ENCODE data around the gene RNF111. TPM values are rescaled to one million over a fixed set of nuclear protein-coding genes. Genes with fewer than 3 reads are reported as not detected.
"Not testable (repeated sequence)": the region's sequence is repeated elsewhere in the genome, so short reads cannot be mapped to it uniquely, and the experiment has no call there.

Gene RNF111
- total RNA-seq, 1 experiment from 2014 or later: 55.2 TPM

DNA sequence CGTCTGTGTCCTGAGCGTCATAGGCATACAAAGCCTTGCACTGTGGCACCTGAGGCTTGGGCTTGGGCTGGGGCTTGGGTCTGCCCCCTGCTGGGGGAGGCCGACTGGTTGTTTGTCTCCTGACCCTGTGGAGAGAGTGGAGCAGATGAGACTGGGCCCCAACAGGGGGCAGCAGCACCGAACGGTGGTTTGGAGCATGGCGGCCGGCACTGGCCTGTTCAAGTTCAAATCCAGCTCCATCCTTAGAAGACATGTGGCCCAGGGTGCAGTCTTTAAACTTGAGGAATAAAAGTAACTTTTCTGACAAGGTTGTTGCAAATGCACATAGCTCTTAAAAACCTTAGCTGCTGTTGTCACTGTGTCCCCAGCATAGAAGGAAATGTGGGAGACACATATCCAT lies 150.8 kb downstream of the RNF111 start:
- BruUV-seq (replicated peaks): no TSS peak
- CTCF ChIA-PET: interaction anchor here (0.7 to 1.2 kb wide), 2 partner anchors 235 to 391 kb away, joined by 3 read pairs; partner anchors contain the start of gene MYO1E
- TF ChIP-seq, protein P1, sequence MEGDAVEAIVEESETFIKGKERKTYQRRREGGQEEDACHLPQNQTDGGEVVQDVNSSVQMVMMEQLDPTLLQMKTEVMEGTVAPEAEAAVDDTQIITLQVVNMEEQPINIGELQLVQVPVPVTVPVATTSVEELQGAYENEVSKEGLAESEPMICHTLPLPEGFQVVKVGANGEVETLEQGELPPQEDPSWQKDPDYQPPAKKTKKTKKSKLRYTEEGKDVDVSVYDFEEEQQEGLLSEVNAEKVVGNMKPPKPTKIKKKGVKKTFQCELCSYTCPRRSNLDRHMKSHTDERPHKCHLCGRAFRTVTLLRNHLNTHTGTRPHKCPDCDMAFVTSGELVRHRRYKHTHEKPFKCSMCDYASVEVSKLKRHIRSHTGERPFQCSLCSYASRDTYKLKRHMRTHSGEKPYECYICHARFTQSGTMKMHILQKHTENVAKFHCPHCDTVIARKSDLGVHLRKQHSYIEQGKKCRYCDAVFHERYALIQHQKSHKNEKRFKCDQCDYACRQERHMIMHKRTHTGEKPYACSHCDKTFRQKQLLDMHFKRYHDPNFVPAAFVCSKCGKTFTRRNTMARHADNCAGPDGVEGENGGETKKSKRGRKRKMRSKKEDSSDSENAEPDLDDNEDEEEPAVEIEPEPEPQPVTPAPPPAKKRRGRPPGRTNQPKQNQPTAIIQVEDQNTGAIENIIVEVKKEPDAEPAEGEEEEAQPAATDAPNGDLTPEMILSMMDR (IDR thresholded peaks at IDR 0.05; ENCODE audit: unreplicated experiment): peak; percentile 89
- peak overlapping the region; percentile 7 for H3K27ac Mint-ChIP-seq (ENCODE audit: unreplicated experiment)
- peak; percentile 84 for DNase-seq
- intact Hi-C loops (cut with micrococcal nuclease; ENCODE audit: unreplicated experiment): no loop called here
- H3K9me3 Mint-ChIP-seq (ENCODE audit: low read depth, unreplicated experiment): no peaks in the 10 kb centered on the region
- no peaks in the 10 kb centered on the region for H3K27me3 Mint-ChIP-seq (ENCODE audit: unreplicated experiment)
- no peaks in the 10 kb centered on the region for H3K4me1 Mint-ChIP-seq (ENCODE audit: low read depth, unreplicated experiment)
- peaks cover 88% of the 10 kb centered on the region for H3K36me3 Mint-ChIP-seq (ENCODE audit: insufficient read depth, unreplicated experiment)
- H3K4me3 Mint-ChIP-seq (ENCODE audit: low read depth, unreplicated experiment): no peak overlapping the region

DNA sequence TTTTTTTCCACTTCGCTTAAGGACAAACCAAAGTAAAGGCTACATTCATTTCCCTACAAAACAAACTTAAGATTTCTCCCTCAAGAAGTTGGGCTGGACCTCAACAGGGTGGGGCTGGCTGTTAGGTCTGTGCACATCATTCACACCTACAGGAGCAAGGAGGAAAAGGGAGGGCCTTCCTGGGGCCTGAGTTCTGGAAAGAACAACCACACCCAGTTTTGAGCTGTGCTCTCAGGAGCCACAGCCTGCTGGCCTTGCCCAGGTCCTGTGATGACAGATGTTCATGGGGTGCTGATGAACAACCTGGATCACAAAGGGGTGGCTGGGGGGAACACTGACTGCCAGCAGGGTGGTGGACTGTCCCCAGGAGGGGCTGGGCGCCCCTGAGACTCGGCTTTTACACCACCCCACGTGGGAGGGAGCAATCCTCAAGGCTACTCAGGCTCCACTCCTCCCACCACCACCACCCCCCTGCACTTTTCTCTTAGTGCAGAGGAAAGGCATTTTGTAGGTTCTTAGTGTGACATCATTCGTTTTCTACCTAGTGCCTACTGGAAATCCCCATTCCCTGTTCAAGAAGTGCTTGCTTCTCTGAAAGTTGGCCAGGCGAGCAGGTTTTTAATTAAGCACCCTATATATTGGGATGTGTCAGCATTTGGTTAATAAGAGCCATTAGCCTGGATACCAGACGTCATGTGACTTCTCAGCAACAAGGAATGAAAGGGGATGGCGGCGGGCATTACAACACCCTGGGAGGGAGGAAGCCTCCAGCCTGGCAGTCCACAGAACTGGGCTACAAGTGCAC lies 153.2 kb downstream of the RNF111 start:
- Mint-ChIP-seq H3K27ac (ENCODE audit: unreplicated experiment) (peak overlapping the region; percentile 18), H3K9me3 (ENCODE audit: low read depth, unreplicated experiment) (no peaks in the 10 kb centered on the region), H3K4me1 (ENCODE audit: low read depth, unreplicated experiment) (no peaks in the 10 kb centered on the region), H3K27me3 (ENCODE audit: unreplicated experiment) (no peaks in the 10 kb centered on the region), H3K4me3 (ENCODE audit: low read depth, unreplicated experiment) (no peak overlapping the region), H3K36me3 (ENCODE audit: insufficient read depth, unreplicated experiment) (peaks cover 88% of the 10 kb centered on the region)
- no peak for DNase-seq
- BruUV-seq (replicated peaks): no TSS peak
- intact Hi-C loops (cut with micrococcal nuclease; ENCODE audit: unreplicated experiment): no loop called here
- CTCF ChIA-PET: no interaction called here
- TF ChIP-seq, protein P1 (IDR thresholded peaks at IDR 0.05; ENCODE audit: unreplicated experiment): no peak

- TF ChIP-seq, protein P1 (IDR thresholded peaks at IDR 0.05; ENCODE audit: unreplicated experiment): no peak
- Mint-ChIP-seq H3K27me3 (ENCODE audit: unreplicated experiment) (no peaks in the 10 kb centered on the region), H3K27ac (ENCODE audit: unreplicated experiment) (peak overlapping the region; percentile 47), H3K4me3 (ENCODE audit: low read depth, unreplicated experiment) (no peak overlapping the region), H3K9me3 (ENCODE audit: low read depth, unreplicated experiment) (no peaks in the 10 kb centered on the region), H3K36me3 (ENCODE audit: insufficient read depth, unreplicated experiment) (peaks cover 85% of the 10 kb centered on the region), H3K4me1 (ENCODE audit: low read depth, unreplicated experiment) (no peaks in the 10 kb centered on the region)
- intact Hi-C loops (cut with micrococcal nuclease; ENCODE audit: unreplicated experiment): no loop called here
- no peak for DNase-seq
- CTCF ChIA-PET: no interaction called here
- no TSS peak for BruUV-seq (replicated peaks)
These were observed 155.8 kb downstream of the RNF111 start for GRCh38 chr15:59143281-59143680.

DNA sequence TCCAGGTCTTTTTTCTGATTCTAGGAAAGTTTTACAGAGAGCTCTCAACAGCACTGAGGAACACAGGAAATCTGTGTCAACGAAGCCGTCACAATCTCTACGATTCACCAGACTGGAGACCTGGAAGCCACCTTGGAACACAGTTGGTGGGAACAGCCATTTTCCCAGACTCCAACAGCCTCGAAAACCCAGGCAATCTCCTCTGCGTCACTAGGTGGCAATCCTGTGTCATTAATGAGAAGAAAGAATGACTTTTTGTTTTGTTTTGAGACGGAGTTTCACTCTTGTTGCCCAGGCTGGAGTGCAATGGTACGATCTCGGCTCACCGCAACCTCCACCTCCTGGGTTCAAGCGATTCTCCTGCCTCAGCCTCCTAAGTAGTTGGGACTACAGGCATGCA lies 157.1 kb downstream of the RNF111 start:
- intact Hi-C loops (cut with micrococcal nuclease; ENCODE audit: unreplicated experiment); H3K4me3 Mint-ChIP-seq (ENCODE audit: low read depth, unreplicated experiment); DNase-seq; H3K27ac Mint-ChIP-seq (ENCODE audit: unreplicated experiment); H3K4me1 Mint-ChIP-seq (ENCODE audit: low read depth, unreplicated experiment); BruUV-seq (replicated peaks); CTCF ChIA-PET; H3K9me3 Mint-ChIP-seq (ENCODE audit: low read depth, unreplicated experiment); H3K27me3 Mint-ChIP-seq (ENCODE audit: unreplicated experiment): not testable (repeated sequence)
- H3K36me3 Mint-ChIP-seq (ENCODE audit: insufficient read depth, unreplicated experiment): peaks cover 91% of the 10 kb centered on the region

Other genes with a start within 250 kb of the RNF111 start
- gene ADAM10, start 238.0 kb upstream of the RNF111 start, total RNA-seq (2022): 407 and 474 TPM in 2 replicates
- 46.2 and 59.0 TPM in 2 replicates for gene MINDY2, start 216.4 kb upstream of the RNF111 start, total RNA-seq (2022)
- gene SLTM, start 54.0 kb upstream of the RNF111 start, total RNA-seq (2022): 131 and 135 TPM in 2 replicates
- gene CCNB2, start 117.5 kb downstream of the RNF111 start, total RNA-seq (2022): 72.5 and 86.4 TPM in 2 replicates
- gene LDHAL6B, start 219.2 kb downstream of the RNF111 start, total RNA-seq (2022): not detected in 2 replicates

Measured in Calu3 (cell line).